K562 (cell line): ENCODE results near the gene PPARD. TPM values are rescaled to one million over a fixed set of nuclear protein-coding genes. Genes with fewer than 3 reads are reported as not detected.

ENCODE experiments used
- CREBBP ChIP-seq: IDR thresholded peaks from one replicate; pipeline ENCODE4 v1.6.1; 2012; ENCODE audit warnings: low read depth, mild to moderate bottlenecking, control low read depth, inconsistent platforms, low read length
- DACH1 ChIP-seq: fragments of 450-650 bp; IDR thresholded peaks from 2 replicates; pipeline ENCODE4 v1.6.1; 2018; ENCODE audit not compliant: partially characterized antibody
- ERF ChIP-seq: fragments of 450-650 bp; formaldehyde crosslinking; IDR thresholded peaks from 2 replicates; pipeline ENCODE4 v1.4.0; 2020; ENCODE audit warnings: mild to moderate bottlenecking, mixed read lengths
- POLR2AphosphoS5 ChIP-seq: IDR thresholded peaks from 2 replicates; pipeline ENCODE4 v1.6.1; 2011; ENCODE audit warnings: mild to moderate bottlenecking, low read depth, low read length, moderate library complexity; ENCODE audit not compliant: control insufficient read depth, insufficient read depth
- ZBTB17 ChIP-seq: fragments of 450-650 bp; formaldehyde crosslinking; IDR thresholded peaks from 2 replicates; pipeline ENCODE4 v1.4.0; 2020; ENCODE audit warnings: mild to moderate bottlenecking
- ZBTB7A ChIP-seq: IDR thresholded peaks from 2 replicates; pipeline ENCODE4 v1.6.1; 2011; ENCODE audit warnings: low read depth, mild to moderate bottlenecking, low read length, moderate library complexity, borderline replicate concordance; ENCODE audit not compliant: control insufficient read depth
- ZBTB8A ChIP-seq: fragments of 450-650 bp; IDR thresholded peaks from 2 replicates; pipeline ENCODE4 v1.6.1; 2018; ENCODE audit warnings: mild to moderate bottlenecking, moderate library complexity; ENCODE audit not compliant: partially characterized antibody
- ZNF253 ChIP-seq: fragments of 250-450 bp; sonication (Bioruptor Pico); conservative IDR thresholded peaks from 2 replicates; pipeline ENCODE4 v1.6.1; 2021; ENCODE audit warnings: mild to moderate bottlenecking
- ZNF717 ChIP-seq: fragments of 250-450 bp; sonication (Bioruptor Pico); IDR thresholded peaks from 2 replicates; pipeline ENCODE4 v1.5.0; 2021
- polyA plus RNA-seq, 8 experiments: library from polyadenylated mRNA; depleted of rRNA in 4 of 8; stranded (reverse) in 5 of 8; unstranded in 3 of 8; fragments of >200 nt; fragmentation: Nextera tagmentation in 2 of 8; fragmentation: Illumina TruSeq in 1 of 8; extraction: Ambion mirVana in 2 of 8; extraction: Trizol in 1 of 8; gene quantifications; 2 replicates each; pipeline versions ENCODE4 v1.2.1 to v1.2.3, GENCODE V29; 2011 to 2014; ENCODE audit warnings: inconsistent platforms in 1 of 8, missing spikeins in 1 of 8
- total RNA-seq, 7 experiments: library from RNA; depleted of rRNA in 6 of 7; stranded (reverse); fragments of >200 nt in 6 of 7; fragmentation: Illumina TruSeq in 2 of 7; extraction: Trizol in 2 of 7; gene quantifications; 2 replicates each; pipeline versions ENCODE4 v1.2.1 to v1.2.3, GENCODE V29; 2011 to 2021; ENCODE audit warnings: low replicate concordance in 1 of 7
- TF ChIP-seq, protein P1 (sequence below), 2 experiments: fragments of 450-650 bp; IDR thresholded peaks; 2 replicates each; pipeline ENCODE4 v1.6.1; 2016; ENCODE audit warnings: mild to moderate bottlenecking in 2 of 2, borderline replicate concordance in 1 of 2, low read depth in 1 of 2, moderate library complexity in 1 of 2
- TF ChIP-seq, protein P2 (sequence below): fragments of 250-450 bp; sonication (Bioruptor Pico); IDR thresholded peaks from 2 replicates; pipeline ENCODE4 v1.4.0; 2020
- TF ChIP-seq, protein P3 (sequence below): fragments of 200-800 bp; sonication (Bioruptor generic); IDR thresholded peaks from 2 replicates; pipeline ENCODE4 v1.6.1; 2017; ENCODE audit warnings: missing genetic modification characterization, missing compliant biosample characterization
- TF ChIP-seq, protein P4 (sequence below), 2 experiments: IDR thresholded peaks; 2 replicates each; pipeline ENCODE4 v1.6.1; 2011; ENCODE audit warnings: borderline replicate concordance in 1 of 2, control low read depth in 1 of 2, low read depth in 1 of 2, low read length in 1 of 2, mild to moderate bottlenecking in 1 of 2, mixed read lengths in 1 of 2, moderate library complexity in 1 of 2; ENCODE audit not compliant: insufficient read depth in 1 of 2, insufficient read length in 1 of 2, poor library complexity in 1 of 2, severe bottlenecking in 1 of 2; ENCODE audit errors: extremely low read depth in 1 of 2

PPARD gene
- total and polyA plus RNA-seq, 9 of the 15 experiments (the other 6 are each of a cell fraction or from before 2014, with no cell fraction given), result 0.14 to 13.2 (median 3.8) TPM

DNA sequence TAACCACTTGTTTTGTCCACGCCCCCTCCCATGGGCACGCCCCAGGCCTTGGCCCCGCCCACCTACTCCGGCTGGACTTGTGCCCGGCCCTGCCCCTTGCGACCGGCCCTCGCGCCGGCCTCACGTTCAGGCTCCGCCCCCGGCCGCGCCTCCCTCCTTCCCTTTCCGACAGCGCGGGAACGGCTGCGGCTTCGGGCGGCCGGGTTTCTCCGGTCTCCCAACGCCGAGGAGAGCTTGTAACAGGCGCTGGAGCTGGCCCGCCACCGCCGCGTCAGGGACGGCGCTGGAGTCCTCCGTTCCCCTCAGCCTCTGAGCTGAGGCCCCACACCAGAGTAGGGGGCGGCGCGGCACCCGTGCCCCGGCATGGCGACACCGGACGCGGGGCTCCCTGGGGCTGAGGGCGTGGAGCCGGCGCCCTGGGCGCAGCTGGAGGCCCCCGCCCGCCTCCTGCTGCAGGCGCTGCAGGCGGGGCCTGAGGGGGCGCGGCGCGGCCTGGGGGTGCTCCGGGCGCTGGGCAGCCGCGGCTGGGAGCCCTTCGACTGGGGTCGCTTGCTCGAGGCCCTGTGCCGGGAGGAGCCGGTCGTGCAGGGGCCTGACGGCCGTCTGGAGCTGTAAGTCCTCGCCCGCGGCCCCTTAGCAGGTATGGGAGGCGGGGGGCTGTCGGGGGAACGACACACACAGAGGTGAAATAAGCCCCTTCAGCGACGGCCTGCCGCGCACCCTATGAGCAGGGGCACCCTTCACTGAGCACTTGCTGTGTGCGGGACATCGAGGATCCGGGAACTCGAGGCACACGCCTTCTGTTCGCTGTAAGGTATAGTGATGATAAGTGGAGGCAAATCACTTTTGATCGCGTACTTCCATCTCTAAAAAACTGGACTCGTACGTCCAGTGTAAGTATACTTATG is 110.1 kb downstream of the PPARD start, which contains the start of gene FANCE (continued):
- TF ChIP-seq, protein P1, sequence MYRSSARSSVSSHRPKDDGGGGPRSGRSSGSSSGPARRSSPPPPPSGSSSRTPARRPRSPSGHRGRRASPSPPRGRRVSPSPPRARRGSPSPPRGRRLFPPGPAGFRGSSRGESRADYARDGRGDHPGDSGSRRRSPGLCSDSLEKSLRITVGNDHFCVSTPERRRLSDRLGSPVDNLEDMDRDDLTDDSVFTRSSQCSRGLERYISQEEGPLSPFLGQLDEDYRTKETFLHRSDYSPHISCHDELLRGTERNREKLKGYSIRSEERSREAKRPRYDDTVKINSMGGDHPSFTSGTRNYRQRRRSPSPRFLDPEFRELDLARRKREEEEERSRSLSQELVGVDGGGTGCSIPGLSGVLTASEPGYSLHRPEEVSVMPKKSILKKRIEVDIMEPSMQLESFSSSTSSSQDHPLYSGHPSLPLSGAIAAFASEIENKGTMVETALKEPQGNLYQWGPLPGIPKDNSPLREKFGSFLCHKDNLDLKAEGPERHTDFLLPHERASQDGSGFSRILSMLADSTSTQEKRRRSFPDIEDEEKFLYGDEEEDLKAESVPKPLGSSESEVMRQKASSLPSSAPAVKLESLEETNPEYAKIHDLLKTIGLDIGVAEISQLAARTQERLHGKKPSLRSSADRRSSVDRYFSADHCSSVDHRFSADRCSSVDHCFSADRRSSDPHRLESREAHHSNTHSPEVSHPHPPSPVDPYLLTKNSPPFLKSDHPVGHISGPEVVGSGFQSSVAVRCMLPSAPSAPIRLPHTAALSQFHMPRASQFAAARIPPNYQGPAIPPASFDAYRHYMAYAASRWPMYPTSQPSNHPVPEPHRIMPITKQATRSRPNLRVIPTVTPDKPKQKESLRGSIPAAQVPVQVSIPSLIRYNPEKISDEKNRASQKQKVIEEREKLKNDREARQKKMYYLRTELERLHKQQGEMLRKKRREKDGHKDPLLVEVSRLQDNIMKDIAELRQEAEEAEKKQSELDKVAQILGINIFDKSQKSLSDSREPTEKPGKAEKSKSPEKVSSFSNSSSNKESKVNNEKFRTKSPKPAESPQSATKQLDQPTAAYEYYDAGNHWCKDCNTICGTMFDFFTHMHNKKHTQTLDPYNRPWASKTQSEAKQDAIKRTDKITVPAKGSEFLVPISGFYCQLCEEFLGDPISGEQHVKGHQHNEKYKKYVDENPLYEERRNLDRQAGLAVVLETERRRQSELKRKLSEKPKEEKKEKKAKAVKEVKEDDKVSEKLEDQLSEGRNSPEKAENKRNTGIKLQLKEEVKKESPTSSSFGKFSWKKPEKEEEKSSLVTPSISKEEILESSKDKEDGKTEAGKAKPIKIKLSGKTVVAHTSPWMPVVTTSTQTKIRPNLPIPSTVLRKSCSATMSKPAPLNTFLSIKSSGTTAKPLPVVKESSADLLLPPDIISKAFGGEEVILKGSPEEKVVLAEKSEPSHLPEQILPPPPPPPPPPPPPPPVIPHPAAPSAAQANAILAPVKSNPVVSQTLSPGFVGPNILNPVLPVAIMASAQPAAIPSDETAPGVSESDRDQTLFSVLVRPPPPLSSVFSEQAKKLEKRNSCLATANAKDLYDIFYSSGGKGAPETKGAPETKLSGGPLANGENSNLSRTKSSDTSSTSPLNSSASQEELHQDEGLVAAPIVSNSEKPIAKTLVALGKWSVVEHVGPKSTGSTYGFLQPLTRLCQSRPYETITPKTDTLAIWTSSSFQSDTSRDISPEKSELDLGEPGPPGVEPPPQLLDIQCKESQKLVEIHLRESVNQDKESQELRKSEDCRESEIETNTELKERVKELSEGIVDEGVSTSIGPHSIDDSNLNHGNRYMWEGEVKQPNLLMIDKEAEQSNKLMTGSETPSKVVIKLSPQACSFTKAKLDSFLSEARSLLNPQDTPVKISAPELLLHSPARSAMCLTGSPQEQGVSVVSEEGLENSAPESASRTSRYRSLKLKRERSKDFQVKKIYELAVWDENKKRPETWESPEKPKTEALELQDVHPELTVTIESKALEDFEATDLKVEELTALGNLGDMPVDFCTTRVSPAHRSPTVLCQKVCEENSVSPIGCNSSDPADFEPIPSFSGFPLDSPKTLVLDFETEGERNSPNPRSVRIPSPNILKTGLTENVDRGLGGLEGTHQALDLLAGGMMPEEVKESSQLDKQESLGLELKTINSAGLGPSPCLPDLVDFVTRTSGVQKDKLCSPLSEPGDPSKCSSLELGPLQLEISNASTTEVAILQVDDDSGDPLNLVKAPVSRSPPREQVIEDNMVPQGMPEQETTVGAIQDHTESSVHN (IDR thresholded peaks at IDR 0.05; ENCODE audit: borderline replicate concordance in 1 of 2, low read depth in 1 of 2), result no peak
- no peak for TF ChIP-seq CREBBP
- TF ChIP-seq ZBTB8A, result no peak
- no peak for TF ChIP-seq ZNF717
- no peak for TF ChIP-seq ZBTB17 (CRISPR knock-in tag)
- peak; percentile 35 for TF ChIP-seq DACH1
- TF ChIP-seq ZBTB7A, result peak; percentile 89
- TF ChIP-seq, protein P2, sequence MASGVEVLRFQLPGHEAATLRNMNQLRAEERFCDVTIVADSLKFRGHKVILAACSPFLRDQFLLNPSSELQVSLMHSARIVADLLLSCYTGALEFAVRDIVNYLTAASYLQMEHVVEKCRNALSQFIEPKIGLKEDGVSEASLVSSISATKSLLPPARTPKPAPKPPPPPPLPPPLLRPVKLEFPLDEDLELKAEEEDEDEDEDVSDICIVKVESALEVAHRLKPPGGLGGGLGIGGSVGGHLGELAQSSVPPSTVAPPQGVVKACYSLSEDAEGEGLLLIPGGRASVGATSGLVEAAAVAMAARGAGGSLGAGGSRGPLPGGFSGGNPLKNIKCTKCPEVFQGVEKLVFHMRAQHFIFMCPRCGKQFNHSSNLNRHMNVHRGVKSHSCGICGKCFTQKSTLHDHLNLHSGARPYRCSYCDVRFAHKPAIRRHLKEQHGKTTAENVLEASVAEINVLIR (CRISPR knock-in tag), result no peak
- no peak for TF ChIP-seq ZNF253 (CRISPR knock-in tag)
- 0 out of 2 replicates have a peak, but pooled peaks have one; percentile 68 for TF ChIP-seq ERF (CRISPR knock-in tag)
- TF ChIP-seq, protein P3, sequence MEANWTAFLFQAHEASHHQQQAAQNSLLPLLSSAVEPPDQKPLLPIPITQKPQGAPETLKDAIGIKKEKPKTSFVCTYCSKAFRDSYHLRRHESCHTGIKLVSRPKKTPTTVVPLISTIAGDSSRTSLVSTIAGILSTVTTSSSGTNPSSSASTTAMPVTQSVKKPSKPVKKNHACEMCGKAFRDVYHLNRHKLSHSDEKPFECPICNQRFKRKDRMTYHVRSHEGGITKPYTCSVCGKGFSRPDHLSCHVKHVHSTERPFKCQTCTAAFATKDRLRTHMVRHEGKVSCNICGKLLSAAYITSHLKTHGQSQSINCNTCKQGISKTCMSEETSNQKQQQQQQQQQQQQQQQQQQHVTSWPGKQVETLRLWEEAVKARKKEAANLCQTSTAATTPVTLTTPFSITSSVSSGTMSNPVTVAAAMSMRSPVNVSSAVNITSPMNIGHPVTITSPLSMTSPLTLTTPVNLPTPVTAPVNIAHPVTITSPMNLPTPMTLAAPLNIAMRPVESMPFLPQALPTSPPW (CRISPR knock-in tag), result peak; percentile 88
- TF ChIP-seq, protein P4, sequence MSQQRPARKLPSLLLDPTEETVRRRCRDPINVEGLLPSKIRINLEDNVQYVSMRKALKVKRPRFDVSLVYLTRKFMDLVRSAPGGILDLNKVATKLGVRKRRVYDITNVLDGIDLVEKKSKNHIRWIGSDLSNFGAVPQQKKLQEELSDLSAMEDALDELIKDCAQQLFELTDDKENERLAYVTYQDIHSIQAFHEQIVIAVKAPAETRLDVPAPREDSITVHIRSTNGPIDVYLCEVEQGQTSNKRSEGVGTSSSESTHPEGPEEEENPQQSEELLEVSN (IDR thresholded peaks at IDR 0.05; ENCODE audit: borderline replicate concordance in 1 of 2, extremely low read depth in 1 of 2, insufficient read depth in 1 of 2, insufficient read length in 1 of 2, low read depth in 1 of 2, low read length in 1 of 2, poor library complexity in 1 of 2, severe bottlenecking in 1 of 2), result peak; percentile 89 to 97
- TF ChIP-seq POLR2AphosphoS5, result peak; percentile 75
